HuH-7.5 (cell line): Measurements from ENCODE around the gene CHRNB1.
A peak's percentile ranks its signal among the peaks of the same experiment; 100 is the strongest.

Experiments
- DNase-seq: peaks from one replicate; pipeline ENCODE4 v3.0.0; 2011; ENCODE audit warnings: low spot score

The CHRNB1 gene

GRCh38 chr17:7437950-7438614 lies 6.8 kb upstream of the CHRNB1 start:
- no peak for DNase-seq

DNA sequence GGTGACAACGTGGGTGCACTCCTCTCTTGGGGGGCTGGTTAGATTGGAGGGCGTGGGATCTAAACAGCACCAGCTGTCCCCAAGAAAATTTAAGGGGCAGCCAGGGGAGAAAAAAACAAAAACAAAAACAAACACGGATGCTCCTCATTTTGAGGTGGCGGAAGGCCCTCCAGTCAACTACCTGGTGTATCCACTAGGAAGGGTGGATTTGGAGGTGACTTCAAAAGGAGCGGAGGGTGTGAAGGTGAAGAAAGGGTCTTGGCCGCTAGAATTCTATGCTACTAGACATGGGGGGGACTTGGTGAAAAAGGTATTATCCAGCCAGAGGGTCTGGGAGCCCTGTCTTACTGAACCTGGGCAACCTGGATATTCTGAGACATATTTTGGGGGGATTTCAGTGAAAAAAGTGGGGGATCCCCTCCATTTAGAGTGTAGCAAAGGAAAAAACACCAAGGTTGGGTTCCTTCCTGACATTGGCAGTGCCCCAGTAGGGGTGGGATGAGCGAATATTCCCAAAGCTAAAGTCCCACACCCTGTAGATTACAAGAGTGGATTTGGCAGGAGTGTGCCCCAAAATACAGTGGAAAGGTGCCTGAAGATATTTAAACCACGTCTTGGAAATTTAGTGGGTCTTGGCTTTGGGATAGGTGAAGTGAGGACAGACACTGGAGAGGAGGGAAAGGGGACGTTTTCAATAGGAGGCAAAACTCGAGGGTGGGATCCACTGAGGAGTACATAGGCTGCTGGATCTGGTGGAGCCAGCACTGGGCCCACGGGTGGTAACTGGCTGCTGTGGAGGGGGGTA lies 6.0 kb upstream of the CHRNB1 start:
- no peak for DNase-seq

GRCh38 chr17:7439462-7440112 lies 5.3 kb upstream of the CHRNB1 start, which contains the start of gene FGF11:
TSS of gene FGF11 (plus strand) at chr17:7439512. CDS start at chr17:7439621, 109 bp downstream.
- no peak for DNase-seq

- DNase-seq, result no peak
Measured at GRCh38 chr17:7440113-7440833, 4.6 kb upstream of the CHRNB1 start.

GRCh38 chr17:7440834-7441195 lies 4.0 kb upstream of the CHRNB1 start:
- DNase-seq, result no peak

GRCh38 chr17:7441266-7441665 lies 3.6 kb upstream of the CHRNB1 start:
- DNase-seq, result no peak

DNA sequence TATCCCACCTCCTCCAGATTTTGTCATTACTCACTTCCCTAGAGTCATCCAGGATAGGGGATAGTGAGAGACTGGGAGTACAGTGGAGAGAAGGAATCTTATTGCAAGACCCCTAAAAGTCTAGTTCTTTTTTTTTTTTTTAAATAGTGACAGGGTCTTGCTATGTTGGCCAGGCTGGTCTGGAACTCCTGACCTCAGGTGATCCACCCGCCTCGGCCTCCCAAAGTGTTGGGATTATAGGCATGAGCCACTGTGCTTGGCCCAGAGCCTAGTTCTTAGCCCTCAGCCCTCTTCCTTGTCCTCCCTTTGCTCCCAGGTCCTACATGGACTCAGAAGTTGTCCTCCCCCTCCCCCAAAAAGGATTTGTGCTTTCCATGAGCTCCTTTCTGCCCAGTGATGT lies 2.7 kb upstream of the CHRNB1 start:
- DNase-seq, result no peak

DNA sequence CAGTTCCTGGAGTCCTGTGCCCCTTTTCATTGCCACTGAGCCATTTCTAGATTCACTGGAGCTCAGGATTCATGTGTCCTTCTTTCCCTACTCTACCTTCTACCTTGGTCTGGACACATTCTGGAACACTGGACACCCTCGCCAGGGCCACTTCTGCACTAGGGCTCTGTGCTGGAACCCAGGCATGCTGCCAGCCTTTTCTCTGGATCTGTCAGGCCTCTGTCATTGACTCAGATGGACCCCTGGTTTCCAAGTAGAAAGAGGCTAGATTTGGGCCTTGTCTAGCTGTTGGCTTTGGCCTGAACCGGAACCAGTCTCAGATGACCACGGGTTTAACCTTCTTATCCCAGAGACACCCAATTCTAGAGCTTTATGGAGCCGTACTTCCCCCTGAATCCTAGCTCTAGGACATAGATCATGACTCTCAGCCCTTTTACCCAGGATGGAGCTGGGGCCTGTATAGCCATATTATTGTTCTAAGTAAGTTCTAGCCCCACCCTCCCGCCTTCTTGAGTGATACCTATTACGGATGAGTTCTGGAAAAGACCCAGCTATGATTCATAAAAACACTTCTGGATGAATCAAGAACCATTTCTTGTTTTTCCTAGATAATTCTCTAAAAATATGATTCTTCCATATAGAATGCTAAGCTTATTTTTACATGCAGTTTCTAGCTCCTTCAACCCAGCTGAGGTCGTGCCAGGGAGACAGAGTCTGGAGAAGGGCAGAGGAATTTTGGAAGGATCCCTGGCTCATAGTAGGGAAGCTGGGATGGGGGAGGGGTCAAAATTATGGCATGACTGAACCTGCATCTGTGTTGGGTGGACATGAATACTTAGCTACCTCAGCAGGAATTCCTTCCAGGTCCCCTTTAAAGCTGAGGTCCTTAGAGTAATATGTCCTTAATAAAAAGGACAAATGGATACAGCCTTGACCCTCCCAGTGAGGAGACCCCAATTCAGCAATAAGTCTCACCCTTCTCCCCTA lies 1.1 kb upstream of the CHRNB1 start:
- no peak for DNase-seq

DNA sequence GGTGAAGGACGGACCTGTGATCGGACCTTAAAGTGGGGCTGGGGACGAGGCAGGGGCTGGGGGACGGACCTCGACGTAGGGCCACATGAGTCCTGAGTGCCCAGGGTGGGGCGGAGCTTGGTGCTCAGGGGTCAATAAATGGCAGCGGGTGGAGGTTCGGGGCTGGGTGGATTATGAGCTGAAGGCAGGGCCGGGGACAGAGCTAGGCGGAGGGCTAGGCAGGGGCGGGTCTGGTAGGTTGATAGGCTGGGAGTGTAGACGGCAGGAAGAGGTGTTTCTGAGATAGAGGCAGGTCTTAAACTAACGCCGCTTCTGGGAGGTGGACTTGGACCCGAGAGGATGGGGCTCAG lies 733 bp downstream of the CHRNB1 start:
- peak; percentile 88 for DNase-seq

GRCh38 chr17:7448461-7448860 lies 3.6 kb downstream of the CHRNB1 start:
- no peak for DNase-seq

DNA sequence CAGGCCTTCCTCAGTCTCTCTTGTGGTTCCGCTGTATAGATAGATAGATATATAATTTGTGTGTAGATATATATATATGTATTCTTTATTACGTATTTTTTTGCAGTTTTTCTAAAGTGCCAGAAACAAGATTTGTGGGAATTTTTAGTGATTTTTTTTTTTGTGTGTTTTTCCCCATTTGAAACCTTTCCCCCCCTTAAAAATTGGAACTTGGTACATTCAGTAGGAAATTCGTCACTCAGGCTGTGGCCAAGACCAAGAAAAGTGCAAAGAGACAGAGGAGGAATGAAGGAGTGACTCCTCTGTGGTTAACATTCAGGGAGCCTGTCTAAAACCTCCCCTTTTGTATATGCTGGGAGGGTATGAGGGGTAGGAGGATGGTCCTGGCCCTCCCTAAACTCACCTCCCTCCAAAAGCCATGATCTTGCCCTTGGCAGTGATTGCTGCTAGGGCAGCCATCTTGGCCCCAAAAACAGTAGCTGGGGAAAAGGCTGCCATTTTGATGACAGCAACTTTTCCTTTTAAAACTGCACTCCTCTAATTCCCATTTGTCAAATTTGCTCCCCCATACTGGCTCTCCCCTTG lies 15.2 kb downstream of the CHRNB1 start:
- no peak for DNase-seq

GRCh38 chr17:7460850-7461660 lies 16.2 kb downstream of the CHRNB1 start:
- no peak for DNase-seq

DNA sequence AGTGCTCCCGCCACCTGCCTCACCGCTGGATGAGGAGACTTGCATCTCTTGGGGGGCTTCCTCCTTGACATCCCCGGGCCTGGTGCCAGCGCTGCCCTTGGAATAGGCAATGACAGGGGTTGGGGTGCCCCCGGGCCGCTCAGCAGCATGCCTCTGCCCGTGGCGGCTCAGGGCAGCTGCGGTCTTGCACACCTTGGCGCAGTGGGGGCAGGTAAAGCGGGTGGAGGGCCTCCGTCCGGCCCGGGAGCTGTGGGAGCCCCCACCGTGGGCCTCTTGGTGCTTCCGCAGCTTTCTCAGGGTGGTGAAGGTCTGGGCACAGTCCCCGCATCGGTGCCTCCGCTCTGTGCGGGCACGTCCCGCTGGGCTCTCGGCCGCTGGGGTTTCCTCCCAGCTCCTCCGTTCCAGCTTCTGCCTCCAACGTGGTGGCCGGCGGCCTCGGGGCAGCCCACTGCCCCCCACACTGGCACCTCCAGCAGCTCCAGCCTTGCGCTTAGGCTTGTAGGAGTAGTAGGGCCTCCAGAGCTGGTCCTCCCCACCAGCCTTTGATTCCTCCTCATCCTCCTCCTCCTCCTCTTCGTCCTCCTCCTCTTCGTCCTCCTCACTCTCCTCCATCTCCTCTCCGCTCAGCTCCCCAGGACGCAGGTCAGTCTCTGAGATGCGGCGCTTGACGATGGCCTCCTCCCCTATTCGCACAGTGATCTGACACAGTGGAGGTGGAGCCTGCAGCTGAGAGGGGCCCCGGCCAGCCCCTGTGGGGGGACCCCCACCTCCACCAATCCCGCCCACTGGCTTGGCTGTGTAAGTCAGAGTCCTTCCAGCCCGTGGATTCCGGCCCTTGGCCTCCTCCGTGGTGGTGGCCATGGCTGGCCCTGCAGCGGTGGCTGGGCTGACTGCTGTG lies 17.9 kb downstream of the CHRNB1 start:
- no peak for DNase-seq

DNA sequence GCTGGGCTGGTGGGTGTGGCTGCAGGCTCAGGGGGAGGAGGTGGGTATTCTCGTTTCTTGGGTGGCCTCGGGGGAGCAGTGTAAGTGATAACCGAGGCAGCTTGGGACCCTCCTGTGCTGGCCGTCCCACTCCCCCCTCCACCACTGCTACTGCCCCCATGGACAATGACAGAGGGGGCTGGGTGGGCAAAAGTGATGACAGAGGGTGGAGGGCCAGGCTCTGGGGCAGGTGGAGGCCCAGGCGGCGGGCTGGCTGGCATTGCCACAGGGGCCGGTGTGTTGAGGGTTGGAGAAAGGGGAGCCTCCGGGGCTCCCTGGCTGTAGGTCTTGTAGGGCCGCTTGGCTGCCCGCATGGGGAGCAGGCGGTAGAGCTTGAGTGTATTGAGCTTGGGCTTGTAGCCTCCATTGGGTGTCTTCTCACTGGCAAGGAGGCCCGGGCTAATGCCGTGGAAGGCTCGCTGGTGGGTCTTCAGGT lies 18.5 kb downstream of the CHRNB1 start:
- no peak for DNase-seq

- no peak for DNase-seq
Measured at GRCh38 chr17:7464081-7464480, 19.2 kb downstream of the CHRNB1 start.

GRCh38 chr17:7465597-7466275 lies 20.9 kb downstream of the CHRNB1 start:
- DNase-seq, result no peak

- no peak for DNase-seq
Measured at GRCh38 chr17:7466318-7466638, 21.4 kb downstream of the CHRNB1 start.

DNA sequence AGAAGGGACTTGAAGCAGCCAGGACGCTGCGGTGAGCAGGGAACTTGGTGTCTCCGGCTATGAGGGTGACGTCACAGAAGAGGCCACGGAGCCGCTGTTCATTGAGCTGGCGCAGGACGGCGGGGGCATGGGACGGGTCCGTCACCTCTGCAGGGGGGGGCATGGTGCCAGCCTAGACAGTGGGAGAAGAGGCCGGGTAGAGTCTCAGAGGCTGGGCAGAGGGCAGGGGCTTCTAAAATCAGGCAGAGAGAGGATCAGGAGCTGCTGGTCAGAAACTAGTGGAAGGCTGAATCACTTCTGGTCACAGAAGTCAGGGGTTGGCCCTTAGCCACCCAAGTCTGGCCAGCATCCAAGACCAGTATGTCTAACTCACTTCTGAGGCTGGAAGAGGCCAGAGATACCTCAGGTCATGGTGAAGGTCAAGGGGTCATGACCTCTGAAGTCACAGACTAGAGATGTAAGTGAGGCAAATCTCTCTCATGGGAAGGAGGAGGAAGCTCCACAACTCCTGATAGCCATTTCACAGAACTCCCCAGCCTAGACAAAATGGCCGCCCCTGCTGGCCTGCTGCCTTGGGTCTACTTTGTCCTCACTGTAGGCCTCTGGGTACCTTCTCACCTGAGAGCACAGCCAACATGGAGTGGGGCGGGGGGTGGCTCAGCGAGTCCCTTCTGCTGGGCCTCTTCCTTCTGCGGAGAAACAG lies 21.9 kb downstream of the CHRNB1 start:
- no peak for DNase-seq
